Esophagus squamous epithelium (tissue), 4 donors: ENCODE results near the gene CCDC141.

ENCODE experiments used
- CTCF ChIP-seq, 6 experiments: fragments of 450-650 bp in 4 of 6; fragments of 200-600 bp in 2 of 6; sonication (generic) in 2 of 6; IDR thresholded peaks; one replicate each; pipeline ENCODE4 v1.5.1; 2016 to 2019; ENCODE audit warnings: antibody characterized with exemption in 6 of 6, mild to moderate bottlenecking in 4 of 6, moderate library complexity in 4 of 6
- POLR2A ChIP-seq, 4 donors: fragments of 450-650 bp; IDR thresholded peaks; one replicate each; pipeline ENCODE4 v1.6.1; 2017; ENCODE audit warnings: antibody characterized with exemption in 4 of 4, mild to moderate bottlenecking in 4 of 4, moderate library complexity in 3 of 4

GRCh38 chr2:178865999-178866398 is 183.9 kb downstream of the CCDC141 start:
- TF ChIP-seq CTCF (IDR thresholded peaks at IDR 0.05) (no peak), POLR2A (IDR thresholded peaks at IDR 0.05) (no peak)
